K562 (cell line): Measurements from ENCODE around the gene CUL5. TPM values are rescaled to one million over a fixed set of nuclear protein-coding genes. Genes with fewer than 3 reads are reported as not detected.

Experiments used
- ATAC-seq: fragments of 200-7000 bp; cut with Tn5 transposase; 3 replicates; pipeline ENCODE4 v1.9.1; 2020; ENCODE audit warnings: moderate library complexity
- BruUV-seq: library from RNA; stranded (reverse); fragments of 400-500 nt; replicated peaks from 2 replicates; lab custom pipeline; 2021; lab: Mats Ljungman, UMichigan
- CTCF ChIA-PET: fragments of 300-600 bp; formaldehyde crosslinking; extraction: SDS; loops from one replicate; lab custom pipeline; 2021; ENCODE audit warnings: low intra/inter-chr PET ratio; lab: Yijun Ruan, JAX
- POLR2A ChIA-PET: fragments of 300-600, 350-650 bp; sonication (Branson Sonifier 250); formaldehyde crosslinking; extraction: SDS; loops from one replicate; lab custom pipeline; 2021; ENCODE audit warnings: antibody characterized with exemption, inconsistent platforms; lab: Yijun Ruan, JAX
- DNase-seq, 4 experiments: peaks; one replicate each; pipeline versions ENCODE4 v3.0.0 to v3.0.0-alpha.2; 2011 to 2018; ENCODE audit warnings: low spot score in 3 of 4, mixed read lengths in 3 of 4; ENCODE audit errors: extremely low read depth in 1 of 4
- FAIRE-seq: peaks from 2 replicates; lab custom pipeline; 2011; peaks lifted over from hg19 to GRCh38; lab: Jason Lieb, UNC
- H2AFZ ChIP-seq: 2 replicates; pipeline ENCODE4 v1.6.0; 2011; ENCODE audit warnings: low read depth, low read length, control low read depth, inconsistent platforms
- H3K27ac ChIP-seq: fragments of 200-600 bp; 3 replicates; pipeline ENCODE4 v1.8.0; 2011; ENCODE audit warnings: low read depth, mild to moderate bottlenecking, control low read depth, inconsistent platforms, low read length, moderate library complexity, mixed read lengths; ENCODE audit errors: extremely low read depth
- H3K27me3 ChIP-seq, 2 experiments: fragments of 300-600 bp in 1 of 2; 2 replicates in 1 of 2; 3 replicates in 1 of 2; pipeline versions ENCODE4 v1.6.0 to v1.8.0; 2011; ENCODE audit warnings: inconsistent platforms in 2 of 2, low read length in 2 of 2, mild to moderate bottlenecking in 1 of 2, mixed read lengths in 1 of 2, moderate library complexity in 1 of 2; ENCODE audit not compliant: control insufficient read depth in 2 of 2, insufficient read depth in 2 of 2
- H3K36me3 ChIP-seq: fragments of 300-600 bp; 3 replicates; pipeline ENCODE4 v1.8.0; 2011; ENCODE audit warnings: mild to moderate bottlenecking, low read length, inconsistent platforms; ENCODE audit not compliant: control insufficient read depth, insufficient read depth
- H3K4me1 ChIP-seq, 2 experiments: fragments of 200-600 bp in 1 of 2; replicated peaks in 1 of 2; 2 replicates in 1 of 2; 3 replicates in 1 of 2; pipeline versions ENCODE4 v1.5.1 to v1.8.0; 2011; ENCODE audit warnings: inconsistent platforms in 2 of 2, low read length in 2 of 2, mild to moderate bottlenecking in 1 of 2, mixed read lengths in 1 of 2, moderate library complexity in 1 of 2; ENCODE audit not compliant: control insufficient read depth in 2 of 2, insufficient read depth in 2 of 2
- H3K4me2 ChIP-seq: 2 replicates; pipeline ENCODE4 v1.6.1; 2011; ENCODE audit warnings: low read length, control low read depth, inconsistent platforms, mixed read lengths; ENCODE audit not compliant: insufficient read depth
- H3K4me3 ChIP-seq: fragments of 200-600 bp; sonication (generic), shearing (Covaris generic); 2 replicates; pipeline ENCODE4 v1.5.1; 2016; ENCODE audit warnings: control low read depth, inconsistent platforms
- H3K79me2 ChIP-seq: fragments of 200-600 bp; 3 replicates; pipeline ENCODE4 v1.8.0; 2011; ENCODE audit warnings: low read length, inconsistent platforms; ENCODE audit not compliant: control insufficient read depth, insufficient read depth
- H3K9ac ChIP-seq, 2 experiments: 2 replicates each; pipeline versions ENCODE4 v1.6.0 to v1.6.1; 2011; ENCODE audit warnings: low read depth in 2 of 2, low read length in 2 of 2, control low read depth in 1 of 2, inconsistent platforms in 1 of 2, mild to moderate bottlenecking in 1 of 2, mixed read lengths in 1 of 2; ENCODE audit not compliant: insufficient read depth in 1 of 2
- H3K9me1 ChIP-seq: one replicate; pipeline ENCODE4 v1.6.0; 2011; ENCODE audit warnings: inconsistent platforms, mild to moderate bottlenecking, low read length, moderate library complexity; ENCODE audit not compliant: control insufficient read depth, insufficient read depth
- H3K9me3 ChIP-seq: replicated peaks from 2 replicates; pipeline ENCODE4 v1.5.1; 2011; ENCODE audit warnings: low read depth, low read length, inconsistent platforms; ENCODE audit not compliant: control insufficient read depth, insufficient read depth
- H4K20me1 ChIP-seq: replicated peaks from 2 replicates; pipeline ENCODE4 v1.6.1; 2011; ENCODE audit warnings: low read length, inconsistent platforms, mixed read lengths; ENCODE audit not compliant: control insufficient read depth, insufficient read depth
- POLR2A ChIP-seq: fragments of 450-650 bp; conservative IDR thresholded peaks from 2 replicates; pipeline ENCODE4 v1.6.1; 2016
- SUPT5H ChIP-seq: fragments of 450-650 bp; IDR thresholded peaks from 2 replicates; pipeline ENCODE4 v1.6.1; 2016
- WGBS: fragments of 100-300 bp; shearing (Covaris generic); methylation state at CpG from one replicate; pipeline ENCODE4 v1.1.6; 2016; ENCODE audit warnings: low coverage, mixed read lengths; ENCODE audit not compliant: insufficient coverage; ENCODE audit errors: missing lambda C conversion rate; 5-methylcytosine and 5-hydroxymethylcytosine counted together
- in situ Hi-C: fragments of 300-500 bp; cut with MboI; formaldehyde crosslinking; loops from 4 replicates; pipeline ENCODE4 v1.15.0; 2018; ENCODE audit warnings: inconsistent platforms, mixed read lengths
- intact Hi-C: fragments of 100-400 bp; cut with micrococcal nuclease; formaldehyde crosslinking; loops from 2 replicates; pipeline ENCODE4 v1.14.2; 2022
- polyA plus RNA-seq, 8 experiments: library from polyadenylated mRNA; depleted of rRNA in 4 of 8; stranded (reverse) in 5 of 8; unstranded in 3 of 8; fragments of >200 nt; fragmentation: Nextera tagmentation in 2 of 8; fragmentation: Illumina TruSeq in 1 of 8; extraction: Ambion mirVana in 2 of 8; extraction: Trizol in 1 of 8; gene quantifications; 2 replicates each; pipeline versions ENCODE4 v1.2.1 to v1.2.3, GENCODE V29; 2011 to 2014; ENCODE audit warnings: inconsistent platforms in 1 of 8, missing spikeins in 1 of 8
- total RNA-seq, 7 experiments: library from RNA; depleted of rRNA in 6 of 7; stranded (reverse); fragments of >200 nt in 6 of 7; fragmentation: Illumina TruSeq in 2 of 7; extraction: Trizol in 2 of 7; gene quantifications; 2 replicates each; pipeline versions ENCODE4 v1.2.1 to v1.2.3, GENCODE V29; 2011 to 2021; ENCODE audit warnings: low replicate concordance in 1 of 7
- TF ChIP-seq, protein P1 (sequence below): fragments of 250-450 bp; sonication (Bioruptor Pico); IDR thresholded peaks from 2 replicates; pipeline ENCODE4 v1.4.0; 2020; ENCODE audit warnings: mild to moderate bottlenecking, moderate library complexity

CUL5 gene
- total and polyA plus RNA-seq, 9 of the 15 experiments (the other 6 are each of a cell fraction or from before 2014, with no cell fraction given), result 14.3 to 45.9 (median 23.0) TPM

DNA sequence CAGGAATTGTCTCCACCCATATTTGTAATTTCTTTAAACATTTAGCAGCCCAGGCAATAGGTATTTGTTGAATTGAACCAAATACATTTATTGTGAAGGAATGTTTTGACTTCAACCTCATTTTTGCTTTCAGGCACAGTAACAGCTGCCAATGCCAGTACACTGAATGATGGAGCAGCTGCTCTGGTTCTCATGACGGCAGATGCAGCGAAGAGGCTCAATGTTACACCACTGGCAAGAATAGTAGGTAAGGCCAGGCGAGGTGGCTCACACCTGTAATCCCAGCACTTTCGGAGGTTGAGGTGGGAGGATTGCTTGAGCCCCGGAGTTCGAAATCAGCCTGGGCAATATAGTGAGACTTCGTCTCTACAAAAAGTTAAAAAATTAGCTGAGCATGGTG, 133.6 kb downstream of the CUL5 start:
- no peak for DNase-seq
- no peak overlapping the region for H3K4me2 ChIP-seq
- no peak overlapping the region; a peak in 1 of 4 replicates for H3K9ac ChIP-seq
- no peaks in the 10 kb centered on the region for H3K27me3 ChIP-seq
- 89% methylated on average over 7 of the region's 7 CpGs for WGBS
- TF ChIP-seq, protein P1, sequence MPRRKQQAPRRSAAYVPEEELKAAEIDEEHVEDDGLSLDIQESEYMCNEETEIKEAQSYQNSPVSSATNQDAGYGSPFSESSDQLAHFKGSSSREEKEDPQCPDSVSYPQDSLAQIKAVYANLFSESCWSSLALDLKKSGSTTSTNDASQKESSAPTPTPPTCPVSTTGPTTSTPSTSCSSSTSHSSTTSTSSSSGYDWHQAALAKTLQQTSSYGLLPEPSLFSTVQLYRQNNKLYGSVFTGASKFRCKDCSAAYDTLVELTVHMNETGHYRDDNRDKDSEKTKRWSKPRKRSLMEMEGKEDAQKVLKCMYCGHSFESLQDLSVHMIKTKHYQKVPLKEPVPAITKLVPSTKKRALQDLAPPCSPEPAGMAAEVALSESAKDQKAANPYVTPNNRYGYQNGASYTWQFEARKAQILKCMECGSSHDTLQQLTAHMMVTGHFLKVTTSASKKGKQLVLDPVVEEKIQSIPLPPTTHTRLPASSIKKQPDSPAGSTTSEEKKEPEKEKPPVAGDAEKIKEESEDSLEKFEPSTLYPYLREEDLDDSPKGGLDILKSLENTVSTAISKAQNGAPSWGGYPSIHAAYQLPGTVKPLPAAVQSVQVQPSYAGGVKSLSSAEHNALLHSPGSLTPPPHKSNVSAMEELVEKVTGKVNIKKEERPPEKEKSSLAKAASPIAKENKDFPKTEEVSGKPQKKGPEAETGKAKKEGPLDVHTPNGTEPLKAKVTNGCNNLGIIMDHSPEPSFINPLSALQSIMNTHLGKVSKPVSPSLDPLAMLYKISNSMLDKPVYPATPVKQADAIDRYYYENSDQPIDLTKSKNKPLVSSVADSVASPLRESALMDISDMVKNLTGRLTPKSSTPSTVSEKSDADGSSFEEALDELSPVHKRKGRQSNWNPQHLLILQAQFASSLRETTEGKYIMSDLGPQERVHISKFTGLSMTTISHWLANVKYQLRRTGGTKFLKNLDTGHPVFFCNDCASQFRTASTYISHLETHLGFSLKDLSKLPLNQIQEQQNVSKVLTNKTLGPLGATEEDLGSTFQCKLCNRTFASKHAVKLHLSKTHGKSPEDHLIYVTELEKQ (CRISPR knock-in tag), result no peak
- TF ChIP-seq POLR2A (peak; percentile 33; the same call in 1 of the 2 replicates), SUPT5H (peak; percentile 26; the same call in 1 of the 2 replicates)
- TF ChIP-seq, all 486 proteins: peak for 2
- FAIRE-seq (no peak), ATAC-seq (no peak)
- H3K27ac ChIP-seq, result no peak overlapping the region
- POLR2A ChIA-PET, result no interaction called here
- H3K9me1 ChIP-seq, result no peaks in the 10 kb centered on the region
- H3K9me3 ChIP-seq, result no peaks in the 10 kb centered on the region
- H3K36me3 ChIP-seq, result peaks cover 84% of the 10 kb centered on the region
- BruUV-seq, result no TSS peak
- no peaks in the 10 kb centered on the region for H3K79me2 ChIP-seq
- CTCF ChIA-PET, result no interaction called here
- no peak overlapping the region for H2AFZ ChIP-seq
- no peak overlapping the region for H3K4me3 ChIP-seq
- H4K20me1 ChIP-seq, result no peaks in the 10 kb centered on the region
- in situ Hi-C loops (no loop called here), intact Hi-C loops (no loop called here)
- H3K4me1 ChIP-seq, result no peaks in the 10 kb centered on the region
